OCI-LY1 (cell line): Measurements from ENCODE around the gene SH3YL1.

Experiments used
- H2AFZ ChIP-seq: fragments of 200-600 bp; sonication (generic), shearing (Covaris generic); 2 replicates; pipeline ENCODE4 v1.6.0; 2014; ENCODE audit warnings: antibody characterized with exemption, mild to moderate bottlenecking, low read length
- H3F3A ChIP-seq: fragments of 200-600 bp; sonication (generic), shearing (Covaris generic); 2 replicates; pipeline ENCODE4 v1.6.0; 2014; ENCODE audit warnings: mild to moderate bottlenecking, antibody characterized with exemption, low read length, moderate library complexity; ENCODE audit not compliant: insufficient read depth
- H3K27ac ChIP-seq: fragments of 200-600 bp; sonication (generic); 2 replicates; pipeline ENCODE4 v1.5.1; 2014; ENCODE audit warnings: low read length, mixed run types, mild to moderate bottlenecking, low read depth; ENCODE audit not compliant: poor library complexity, severe bottlenecking
- H3K27me3 ChIP-seq: fragments of 200-600 bp; sonication (generic); 2 replicates; pipeline ENCODE4 v1.6.0; 2014; ENCODE audit warnings: antibody characterized with exemption, mild to moderate bottlenecking, low read length, moderate library complexity; ENCODE audit not compliant: insufficient read depth
- H3K36me3 ChIP-seq: fragments of 200-600 bp; sonication (generic); 2 replicates; pipeline ENCODE4 v1.6.1; 2014; ENCODE audit warnings: mild to moderate bottlenecking, antibody characterized with exemption, low read length, moderate library complexity, mixed read lengths; ENCODE audit not compliant: insufficient read depth
- H3K4me1 ChIP-seq: fragments of 200-600 bp; sonication (generic); 2 replicates; pipeline ENCODE4 v1.5.1; 2014; ENCODE audit warnings: mild to moderate bottlenecking, low read length, moderate library complexity; ENCODE audit not compliant: insufficient read depth, severe bottlenecking
- H3K4me2 ChIP-seq: fragments of 200-600 bp; sonication (generic), shearing (Covaris generic); 2 replicates; pipeline ENCODE4 v1.6.1; 2014; ENCODE audit warnings: low read length
- H3K4me3 ChIP-seq: fragments of 200-600 bp; sonication (generic); 2 replicates; pipeline ENCODE4 v1.5.1; 2014; ENCODE audit warnings: low read length, low read depth, mild to moderate bottlenecking, mixed read lengths; ENCODE audit not compliant: poor library complexity, severe bottlenecking
- H3K79me2 ChIP-seq: fragments of 200-600 bp; shearing (Covaris generic); 2 replicates; pipeline ENCODE4 v1.6.1; 2016; ENCODE audit warnings: mixed run types, low read length, mixed read lengths; ENCODE audit not compliant: insufficient read depth
- H3K9ac ChIP-seq: fragments of 200-600 bp; sonication (generic), shearing (Covaris generic); 2 replicates; pipeline ENCODE4 v1.6.1; 2014; ENCODE audit warnings: mild to moderate bottlenecking, low read length, mixed read lengths
- H3K9me2 ChIP-seq: fragments of 200-600 bp; sonication (generic), shearing (Covaris generic); 2 replicates; pipeline ENCODE4 v1.6.1; 2014; ENCODE audit warnings: low read depth, mild to moderate bottlenecking, low read length, mixed read lengths
- H3K9me3 ChIP-seq: fragments of 200-600 bp; shearing (Covaris generic); 2 replicates; pipeline ENCODE4 v1.6.1; 2014; ENCODE audit warnings: low read length, mixed read lengths
- H4K20me1 ChIP-seq: fragments of 200-600 bp; sonication (generic), shearing (Covaris generic); 2 replicates; pipeline ENCODE4 v1.6.0; 2016; ENCODE audit warnings: mild to moderate bottlenecking, low read length; ENCODE audit not compliant: insufficient read depth
- EZH2 ChIP-seq: fragments of 200-600 bp; sonication (generic), shearing (Covaris generic); IDR thresholded peaks from 2 replicates; pipeline ENCODE4 v1.8.0; 2017; ENCODE audit warnings: borderline replicate concordance, mixed run types, mild to moderate bottlenecking, antibody characterized with exemption, low read length, moderate library complexity, mixed read lengths
- TF ChIP-seq, protein P1 (sequence below): fragments of 200-600 bp; sonication (generic), shearing (Covaris generic); IDR thresholded peaks from 2 replicates; pipeline ENCODE4 v1.5.1; 2017; ENCODE audit warnings: mild to moderate bottlenecking, antibody characterized with exemption, low read length, moderate library complexity, mixed read lengths

Gene SH3YL1

GRCh38 chr2:237878-238277, 26.0 kb downstream of the SH3YL1 start:
- H3K27me3 ChIP-seq = no peaks in the 10 kb centered on the region
- no peak overlapping the region for H3K27ac ChIP-seq
- no peaks in the 10 kb centered on the region for H3F3A ChIP-seq
- H2AFZ ChIP-seq = no peak overlapping the region
- H3K9me3 ChIP-seq = no peaks in the 10 kb centered on the region
- TF ChIP-seq, protein P1, sequence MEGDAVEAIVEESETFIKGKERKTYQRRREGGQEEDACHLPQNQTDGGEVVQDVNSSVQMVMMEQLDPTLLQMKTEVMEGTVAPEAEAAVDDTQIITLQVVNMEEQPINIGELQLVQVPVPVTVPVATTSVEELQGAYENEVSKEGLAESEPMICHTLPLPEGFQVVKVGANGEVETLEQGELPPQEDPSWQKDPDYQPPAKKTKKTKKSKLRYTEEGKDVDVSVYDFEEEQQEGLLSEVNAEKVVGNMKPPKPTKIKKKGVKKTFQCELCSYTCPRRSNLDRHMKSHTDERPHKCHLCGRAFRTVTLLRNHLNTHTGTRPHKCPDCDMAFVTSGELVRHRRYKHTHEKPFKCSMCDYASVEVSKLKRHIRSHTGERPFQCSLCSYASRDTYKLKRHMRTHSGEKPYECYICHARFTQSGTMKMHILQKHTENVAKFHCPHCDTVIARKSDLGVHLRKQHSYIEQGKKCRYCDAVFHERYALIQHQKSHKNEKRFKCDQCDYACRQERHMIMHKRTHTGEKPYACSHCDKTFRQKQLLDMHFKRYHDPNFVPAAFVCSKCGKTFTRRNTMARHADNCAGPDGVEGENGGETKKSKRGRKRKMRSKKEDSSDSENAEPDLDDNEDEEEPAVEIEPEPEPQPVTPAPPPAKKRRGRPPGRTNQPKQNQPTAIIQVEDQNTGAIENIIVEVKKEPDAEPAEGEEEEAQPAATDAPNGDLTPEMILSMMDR = no peak
- no peak for TF ChIP-seq EZH2
- no peak overlapping the region for H3K4me2 ChIP-seq
- no peaks in the 10 kb centered on the region for H3K9me2 ChIP-seq
- no peaks in the 10 kb centered on the region for H4K20me1 ChIP-seq
- no peaks in the 10 kb centered on the region for H3K79me2 ChIP-seq
- H3K36me3 ChIP-seq = peaks cover 7% of the 10 kb centered on the region
- H3K4me1 ChIP-seq = no peaks in the 10 kb centered on the region
- H3K9ac ChIP-seq = no peak overlapping the region
- H3K4me3 ChIP-seq = no peak overlapping the region

DNA sequence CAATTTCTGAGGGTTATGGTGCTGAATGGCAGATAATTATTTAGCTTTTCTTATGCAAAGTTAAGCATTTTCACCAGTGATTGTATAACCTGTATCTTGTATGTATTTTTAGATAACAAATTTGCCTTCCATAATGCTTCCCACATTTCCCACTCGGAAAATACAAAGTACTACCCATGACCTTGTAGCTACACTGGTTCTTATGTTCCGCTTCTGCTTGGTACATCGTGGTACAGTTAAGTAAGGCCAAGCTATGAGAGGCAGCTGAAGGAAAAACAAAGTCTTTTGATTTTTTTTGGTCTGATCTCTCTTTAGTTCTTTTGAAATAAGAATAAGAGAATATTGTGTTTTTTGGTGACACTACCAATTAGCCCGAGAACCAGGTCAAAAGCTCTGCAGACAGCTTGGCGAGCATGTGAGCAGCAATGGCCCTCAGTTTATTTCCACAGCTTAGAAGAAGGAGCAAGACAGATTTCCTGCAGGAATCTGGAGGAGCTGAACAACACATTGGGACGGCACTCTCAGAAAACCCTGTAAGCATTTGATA, 26.8 kb downstream of the SH3YL1 start:
- Histone ChIP-seq H3K9ac (no peak overlapping the region), H3K27ac (no peak overlapping the region), H2AFZ (no peak overlapping the region), H3K36me3 (peaks cover under 1% of the 10 kb centered on the region; the same call in 1 of the 2 replicates), H3K4me1 (no peaks in the 10 kb centered on the region), H3K27me3 (no peaks in the 10 kb centered on the region), H3K9me3 (no peaks in the 10 kb centered on the region), H4K20me1 (no peaks in the 10 kb centered on the region), H3K4me3 (no peak overlapping the region), H3F3A (no peaks in the 10 kb centered on the region), H3K4me2 (no peak overlapping the region), H3K9me2 (no peaks in the 10 kb centered on the region), H3K79me2 (no peaks in the 10 kb centered on the region)
- no peak for TF ChIP-seq EZH2
- TF ChIP-seq, protein P1 = no peak

DNA sequence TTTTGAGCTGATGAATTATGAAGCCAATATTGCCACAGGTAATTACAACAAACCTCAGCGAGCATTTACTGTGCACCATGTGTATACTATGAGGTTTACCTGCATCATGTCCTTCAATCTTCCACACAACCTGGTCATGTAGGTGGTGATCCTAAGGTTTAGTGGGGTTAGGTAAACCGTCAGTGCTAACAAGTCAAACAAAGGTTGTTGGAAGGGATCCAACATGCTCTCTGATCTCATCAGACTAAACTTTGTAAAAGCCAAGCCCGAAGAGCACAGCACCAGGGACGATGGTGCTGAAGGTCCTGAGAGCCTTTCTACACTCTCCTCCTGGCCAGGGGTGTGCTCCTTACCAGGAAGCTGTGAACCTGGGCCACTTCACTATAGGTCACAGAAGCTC, 29.4 kb downstream of the SH3YL1 start:
- no peak overlapping the region for H3K9ac ChIP-seq
- H3K4me2 ChIP-seq = no peak overlapping the region
- H2AFZ ChIP-seq = no peak overlapping the region
- no peaks in the 10 kb centered on the region for H3K4me1 ChIP-seq
- no peaks in the 10 kb centered on the region for H4K20me1 ChIP-seq
- H3K27ac ChIP-seq = no peak overlapping the region
- TF ChIP-seq, protein P1 = no peak
- TF ChIP-seq EZH2 = no peak
- no peaks in the 10 kb centered on the region for H3F3A ChIP-seq
- no peaks in the 10 kb centered on the region for H3K27me3 ChIP-seq
- H3K36me3 ChIP-seq = no peaks in the 10 kb centered on the region
- no peaks in the 10 kb centered on the region for H3K9me3 ChIP-seq
- H3K79me2 ChIP-seq = no peaks in the 10 kb centered on the region
- no peak overlapping the region for H3K4me3 ChIP-seq
- no peaks in the 10 kb centered on the region for H3K9me2 ChIP-seq
